Endothelial cell of umbilical vein (primary cell): ENCODE measurements around the gene DNTT. TPM values are rescaled to one million over a fixed set of nuclear protein-coding genes. Genes with fewer than 3 reads are reported as not detected.

Experiments used
- BruUV-seq: library from RNA; stranded (reverse); fragments of 400-500 nt; replicated peaks from 2 replicates; lab custom pipeline; 2021; lab: Mats Ljungman, UMichigan
- CTCF ChIA-PET: fragments of 300-600, 350-600 bp; sonication (Branson Sonifier 250); formaldehyde crosslinking; loops from one replicate; lab custom pipeline; 2021; ENCODE audit warnings: antibody characterized with exemption, inconsistent platforms; lab: Charles Lee
- POLR2A ChIA-PET: fragments of 300-600, 350-600 bp; sonication (Branson Sonifier 250); formaldehyde crosslinking; loops from one replicate; lab custom pipeline; 2021; ENCODE audit warnings: antibody characterized with exemption, inconsistent platforms; lab: Charles Lee
- DNase-seq: peaks from one replicate; pipeline ENCODE4 v3.0.0-alpha.2; 2011; ENCODE audit warnings: low read depth, low spot score
- FAIRE-seq: peaks from 2 replicates; lab custom pipeline; 2011; peaks lifted over from hg19 to GRCh38; lab: Jason Lieb, UNC
- H2AFZ ChIP-seq: 2 replicates; pipeline ENCODE4 v1.6.0; 2012; ENCODE audit warnings: low read depth, low read length, control low read depth, inconsistent platforms
- H3K27ac ChIP-seq: 2 replicates; pipeline ENCODE4 v1.5.1; 2011; ENCODE audit warnings: low read depth, mild to moderate bottlenecking, control low read depth, low read length, moderate library complexity; ENCODE audit not compliant: insufficient read depth
- H3K27me3 ChIP-seq, 2 experiments: 2 replicates each; pipeline versions ENCODE4 v1.6.0 to v1.6.1; 2011; ENCODE audit warnings: low read length in 2 of 2, mixed read lengths in 1 of 2; ENCODE audit not compliant: control insufficient read depth in 2 of 2, insufficient read depth in 2 of 2
- H3K36me3 ChIP-seq, 2 experiments: 2 replicates in 1 of 2; 3 replicates in 1 of 2; pipeline ENCODE4 v1.5.1; 2011; ENCODE audit warnings: low read length in 2 of 2, mild to moderate bottlenecking in 1 of 2, moderate library complexity in 1 of 2; ENCODE audit not compliant: control insufficient read depth in 2 of 2, insufficient read depth in 2 of 2; ENCODE audit errors: extremely low read depth in 1 of 2
- H3K4me1 ChIP-seq: 3 replicates; pipeline ENCODE4 v1.5.1; 2011; ENCODE audit warnings: mild to moderate bottlenecking, low read length; ENCODE audit not compliant: control insufficient read depth, insufficient read depth; ENCODE audit errors: extremely low read depth
- H3K4me2 ChIP-seq: 2 replicates; pipeline ENCODE4 v1.6.1; 2011; ENCODE audit warnings: low read length, control low read depth, mixed read lengths; ENCODE audit not compliant: insufficient read depth
- H3K4me3 ChIP-seq, 3 experiments: fragments of 200-600 bp in 1 of 3; sonication (generic), shearing (Covaris generic) in 1 of 3; replicated peaks in 1 of 3; 2 replicates each; pipeline ENCODE4 v1.5.1; 2011 to 2016; ENCODE audit warnings: control low read depth in 3 of 3, low read length in 3 of 3, mild to moderate bottlenecking in 2 of 3, inconsistent platforms in 1 of 3, low read depth in 1 of 3, moderate library complexity in 1 of 3; ENCODE audit not compliant: insufficient read depth in 1 of 3
- H3K79me2 ChIP-seq: 2 replicates; pipeline ENCODE4 v1.6.0; 2012; ENCODE audit warnings: low read length, inconsistent platforms; ENCODE audit not compliant: control insufficient read depth, insufficient read depth
- H3K9ac ChIP-seq: replicated peaks from 2 replicates; pipeline ENCODE3; 2011; ENCODE audit warnings: low read length, control low read depth; ENCODE audit not compliant: insufficient read depth; ENCODE audit errors: extremely low read depth
- H3K9me1 ChIP-seq: replicated peaks from 3 replicates; pipeline ENCODE4 v1.6.0; 2011; ENCODE audit warnings: mild to moderate bottlenecking, low read length; ENCODE audit not compliant: control insufficient read depth, insufficient read depth; ENCODE audit errors: extremely low read depth
- H3K9me3 ChIP-seq: replicated peaks from 2 replicates; pipeline ENCODE4 v1.5.1; 2012; ENCODE audit warnings: low read length, inconsistent platforms; ENCODE audit not compliant: control insufficient read depth, insufficient read depth
- H4K20me1 ChIP-seq: replicated peaks from 2 replicates; pipeline ENCODE3; 2011; ENCODE audit warnings: mild to moderate bottlenecking, low read length; ENCODE audit not compliant: control insufficient read depth, insufficient read depth; ENCODE audit errors: extremely low read depth
- CTCF ChIP-seq, 2 donors: IDR thresholded peaks; 1 replicate in 1 of 2; 2 replicates in 1 of 2; pipeline ENCODE4 v1.5.1; 2011; ENCODE audit warnings: low read length in 2 of 2, mild to moderate bottlenecking in 2 of 2, moderate library complexity in 2 of 2, control low read depth in 1 of 2, inconsistent platforms in 1 of 2, low read depth in 1 of 2; ENCODE audit not compliant: insufficient read depth in 1 of 2; ENCODE audit errors: extremely low read depth in 1 of 2
- EZH2 ChIP-seq: IDR thresholded peaks from 2 replicates; pipeline ENCODE4 v1.6.1; 2012; ENCODE audit warnings: borderline replicate concordance, low read depth, mild to moderate bottlenecking, moderate library complexity, low read length, inconsistent platforms; ENCODE audit not compliant: severe bottlenecking
- FOS ChIP-seq: IDR thresholded peaks from 2 replicates; pipeline ENCODE4 v1.6.1; 2011; ENCODE audit warnings: mild to moderate bottlenecking, low read length, moderate library complexity, borderline replicate concordance; ENCODE audit not compliant: insufficient read depth
- GATA2 ChIP-seq: IDR thresholded peaks from 2 replicates; pipeline ENCODE4 v1.7.0; 2011; ENCODE audit warnings: low read depth, mild to moderate bottlenecking, moderate library complexity, mixed read lengths, low read length; ENCODE audit not compliant: insufficient read length, insufficient read depth
- JUN ChIP-seq: IDR thresholded peaks from 2 replicates; pipeline ENCODE4 v1.6.1; 2011; ENCODE audit warnings: borderline replicate concordance, low read depth; ENCODE audit not compliant: insufficient read length, insufficient read depth
- MAX ChIP-seq: IDR thresholded peaks from 2 replicates; pipeline ENCODE4 v1.6.1; 2011; ENCODE audit not compliant: insufficient read depth, insufficient read length
- MYC ChIP-seq: IDR thresholded peaks from one replicate; pipeline ENCODE4 v1.6.1; 2011; ENCODE audit warnings: mild to moderate bottlenecking, low read depth, low read length
- POLR2A ChIP-seq: IDR thresholded peaks from 2 replicates; pipeline ENCODE4 v1.6.1; 2012; ENCODE audit warnings: low read depth, mild to moderate bottlenecking, control low read depth, low read length
- POLR2AphosphoS5 ChIP-seq: IDR thresholded peaks from 2 replicates; pipeline ENCODE4 v1.6.1; 2012; ENCODE audit warnings: low read depth, mild to moderate bottlenecking, control low read depth, low read length, moderate library complexity; ENCODE audit not compliant: insufficient read depth
- dilution Hi-C: fragments of 300-500 bp; cut with MboI; formaldehyde crosslinking; loops from one replicate; pipeline ENCODE4 v1.15.0; 2019; ENCODE audit warnings: low sequenced_read_pairs; ENCODE audit not compliant: extremely low pct_ligation_motif_present
- intact Hi-C: fragments of 100-400 bp; cut with micrococcal nuclease; formaldehyde crosslinking; loops from one replicate; pipeline ENCODE4 v1.10.0; 2022
- polyA plus RNA-seq, 4 experiments: library from polyadenylated mRNA; depleted of rRNA in 3 of 4; stranded (reverse) in 3 of 4; unstranded in 1 of 4; fragments of >200 nt; gene quantifications; 2 replicates each; pipeline versions ENCODE4 v1.2.1 to v1.2.3, GENCODE V29; 2011 to 2012; ENCODE audit warnings: missing spikeins in 1 of 4
- total RNA-seq: library from RNA; stranded (reverse); gene quantifications from 2 replicates; pipeline ENCODE4 v1.2.3, GENCODE V29; 2021

The DNTT gene
- total and polyA plus RNA-seq, 2 donors (not counting 3 experiments of a cell fraction or from before 2014, with no cell fraction given): not detected

GRCh38 chr10:96301616-96302015 lies 2.6 kb upstream of the DNTT start:
- Histone ChIP-seq H2AFZ (no peak overlapping the region), H3K27ac (no peak overlapping the region), H3K4me3 (no peak overlapping the region), H3K27me3 (peaks cover 2 to 9% of the 10 kb centered on the region in 2 experiments), H4K20me1 (no peaks in the 10 kb centered on the region), H3K9me3 (no peaks in the 10 kb centered on the region), H3K36me3 (no peaks in the 10 kb centered on the region), H3K9me1 (no peaks in the 10 kb centered on the region), H3K4me2 (no peak overlapping the region), H3K9ac (no peak overlapping the region), H3K79me2 (no peaks in the 10 kb centered on the region), H3K4me1 (no peaks in the 10 kb centered on the region)
- FAIRE-seq (no peak), DNase-seq (no peak)
- POLR2A ChIA-PET: no interaction called here
- CTCF ChIA-PET: interaction anchor here (1.1 to 2.0 kb wide), 6 partner anchors 10 to 285 kb away, joined by 3 to 12 read pairs (median 5); no protein-coding TSS in a partner anchor
- dilution Hi-C loops: no loop called here
- intact Hi-C loops: no loop called here
- TF ChIP-seq EZH2 (no peak), MYC (no peak)
- no TSS peak for BruUV-seq

GRCh38 chr10:96305019-96305418 lies 785 bp downstream of the DNTT start:
- no peak overlapping the region for H3K4me3 ChIP-seq
- no peaks in the 10 kb centered on the region for H3K79me2 ChIP-seq
- no peaks in the 10 kb centered on the region for H3K4me1 ChIP-seq
- H3K9me1 ChIP-seq: no peaks in the 10 kb centered on the region
- peaks cover 2% of the 10 kb centered on the region in 2 experiments for H3K27me3 ChIP-seq
- H2AFZ ChIP-seq: no peak overlapping the region
- H3K4me2 ChIP-seq: no peak overlapping the region
- H3K27ac ChIP-seq: no peak overlapping the region
- FAIRE-seq: no peak
- dilution Hi-C loops: no loop called here
- H3K36me3 ChIP-seq: no peaks in the 10 kb centered on the region
- no TSS peak for BruUV-seq
- no peak for DNase-seq
- no peaks in the 10 kb centered on the region for H4K20me1 ChIP-seq
- ChIA-PET CTCF (interaction anchor here (1.0 kb wide), 1 partner anchor 288 kb away, joined by 3 read pairs; no protein-coding TSS in a partner anchor), POLR2A (no interaction called here)
- no peaks in the 10 kb centered on the region for H3K9me3 ChIP-seq
- intact Hi-C loops: no loop called here
- no peak overlapping the region for H3K9ac ChIP-seq
- TF ChIP-seq POLR2AphosphoS5: no peak
- TF ChIP-seq EZH2: no peak
- TF ChIP-seq POLR2A: no peak
- TF ChIP-seq MAX: no peak
- TF ChIP-seq GATA2: no peak
- TF ChIP-seq CTCF (IDR thresholded peaks at IDR 0.05; ENCODE audit: extremely low read depth in 1 of 2, insufficient read depth in 1 of 2, low read depth in 1 of 2, low read length in 2 of 2): no peak
- no peak for TF ChIP-seq MYC
- no peak for TF ChIP-seq JUN
- no peak for TF ChIP-seq FOS
